IMR-90 (cell line): Measurements from ENCODE around the gene SRP54. TPM values are rescaled to one million over a fixed set of nuclear protein-coding genes. Genes with fewer than 3 reads are reported as not detected.

Experiments
- ATAC-seq: fragments of 200-7000 bp; cut with Tn5 transposase; 2 replicates; pipeline ENCODE4 v1.9.1; 2020; ENCODE audit warnings: low read depth, mild to moderate bottlenecking, moderate library complexity
- BruUV-seq: library from RNA; stranded (reverse); fragments of 400-500 nt; replicated peaks from 2 replicates; lab custom pipeline; 2021; lab: Mats Ljungman, UMichigan
- CTCF ChIA-PET: fragments of 300-600 bp; formaldehyde crosslinking; extraction: SDS; loops from one replicate; lab custom pipeline; 2021; ENCODE audit warnings: antibody characterized with exemption; lab: Yijun Ruan, JAX
- POLR2A ChIA-PET: fragments of 300-600 bp; sonication (Branson Sonifier 250); formaldehyde crosslinking; loops from one replicate; lab custom pipeline; 2022; ENCODE audit warnings: antibody characterized with exemption; ENCODE audit not compliant: unreplicated experiment; lab: Charles Lee
- DNase-seq: peaks from one replicate; pipeline ENCODE4 v3.0.0; 2013
- H2AFZ ChIP-seq: replicated peaks from 2 replicates; pipeline ENCODE3; 2013; ENCODE audit warnings: low read length, mild to moderate bottlenecking; ENCODE audit not compliant: poor library complexity
- H2AK5ac ChIP-seq: 2 replicates; pipeline ENCODE4 v1.6.1; 2013; ENCODE audit warnings: low read depth, low read length, inconsistent platforms
- H2AK9ac ChIP-seq: replicated peaks from 2 replicates; pipeline ENCODE3; 2013; ENCODE audit warnings: mild to moderate bottlenecking, low read depth, low read length, moderate library complexity; ENCODE audit not compliant: poor library complexity
- H2BK120ac ChIP-seq: 2 replicates; pipeline ENCODE4 v1.6.1; 2013; ENCODE audit warnings: low read depth, low read length, inconsistent platforms
- H2BK15ac ChIP-seq: 3 replicates; pipeline ENCODE4 v1.6.1; 2013; ENCODE audit warnings: low read depth, low read length, inconsistent platforms
- H2BK20ac ChIP-seq: 2 replicates; pipeline ENCODE4 v1.6.1; 2013; ENCODE audit warnings: low read depth, mild to moderate bottlenecking, inconsistent platforms, low read length, moderate library complexity
- H2BK5ac ChIP-seq: 2 replicates; pipeline ENCODE4 v1.6.1; 2013; ENCODE audit warnings: mild to moderate bottlenecking, low read depth, low read length, inconsistent platforms; ENCODE audit not compliant: poor library complexity, severe bottlenecking
- H3K14ac ChIP-seq: replicated peaks from 2 replicates; pipeline ENCODE4 v1.6.1; 2013; ENCODE audit warnings: low read depth, low read length, inconsistent platforms
- H3K18ac ChIP-seq: 2 replicates; pipeline ENCODE4 v1.6.1; 2013; ENCODE audit warnings: low read depth, low read length, control low read depth
- H3K23ac ChIP-seq: 2 replicates; pipeline ENCODE4 v1.6.1; 2013; ENCODE audit warnings: low read depth, low read length, inconsistent platforms
- H3K27ac ChIP-seq: 2 replicates; pipeline ENCODE4 v1.5.1; 2013; ENCODE audit warnings: mild to moderate bottlenecking, control low read depth, low read length; ENCODE audit not compliant: insufficient read depth
- H3K27me3 ChIP-seq: 2 replicates; pipeline ENCODE4 v1.6.1; 2013; ENCODE audit warnings: low read length; ENCODE audit not compliant: control insufficient read depth, insufficient read depth
- H3K36me3 ChIP-seq: 2 replicates; pipeline ENCODE4 v1.6.1; 2013; ENCODE audit warnings: low read length, mixed read lengths; ENCODE audit not compliant: control insufficient read depth, insufficient read depth
- H3K4ac ChIP-seq: 2 replicates; pipeline ENCODE4 v1.6.1; 2013; ENCODE audit warnings: low read depth, low read length, inconsistent platforms
- H3K4me1 ChIP-seq: 2 replicates; pipeline ENCODE4 v1.6.1; 2013; ENCODE audit warnings: low read length, mixed read lengths; ENCODE audit not compliant: control insufficient read depth, insufficient read depth
- H3K4me2 ChIP-seq: 2 replicates; pipeline ENCODE4 v1.6.1; 2013; ENCODE audit warnings: low read depth, mild to moderate bottlenecking, control low read depth, low read length, moderate library complexity
- H3K4me3 ChIP-seq: 2 replicates; pipeline ENCODE4 v1.5.1; 2013; ENCODE audit warnings: low read depth, mild to moderate bottlenecking, control low read depth, low read length, moderate library complexity; ENCODE audit not compliant: insufficient read depth
- H3K56ac ChIP-seq: 2 replicates; pipeline ENCODE4 v1.6.1; 2013; ENCODE audit warnings: low read length, inconsistent platforms; ENCODE audit not compliant: insufficient read depth; ENCODE audit errors: extremely low read depth
- H3K79me1 ChIP-seq, 2 experiments: 2 replicates each; pipeline ENCODE4 v1.6.1; 2013; ENCODE audit warnings: low read length in 2 of 2, inconsistent platforms in 1 of 2, low read depth in 1 of 2
- H3K9ac ChIP-seq: 2 replicates; pipeline ENCODE4 v1.6.1; 2013; ENCODE audit warnings: low read depth, low read length, control low read depth
- H3K9me1 ChIP-seq: 2 replicates; pipeline ENCODE4 v1.6.1; 2013; ENCODE audit warnings: low read length, inconsistent platforms; ENCODE audit not compliant: insufficient read depth
- H3K9me3 ChIP-seq: 2 replicates; pipeline ENCODE4 v1.6.1; 2013; ENCODE audit warnings: low read length; ENCODE audit not compliant: control insufficient read depth, insufficient read depth
- H4K20me1 ChIP-seq: 2 replicates; pipeline ENCODE4 v1.6.1; 2013; ENCODE audit warnings: low read length, inconsistent platforms; ENCODE audit not compliant: insufficient read depth
- H4K5ac ChIP-seq: 2 replicates; pipeline ENCODE4 v1.6.1; 2013; ENCODE audit warnings: mild to moderate bottlenecking, low read depth, low read length, control low read depth
- H4K8ac ChIP-seq, 2 experiments: 2 replicates each; pipeline ENCODE4 v1.6.1; 2013; ENCODE audit warnings: low read depth in 2 of 2, low read length in 2 of 2, control low read depth in 1 of 2, inconsistent platforms in 1 of 2
- H4K91ac ChIP-seq: 2 replicates; pipeline ENCODE4 v1.6.1; 2013; ENCODE audit warnings: low read depth, low read length, inconsistent platforms; ENCODE audit not compliant: insufficient read depth
- MAFK ChIP-seq: IDR thresholded peaks from 2 replicates; pipeline ENCODE4 v1.6.1; 2012; ENCODE audit warnings: low read depth, low read length, improper control_type of control experiment
- NFE2L2 ChIP-seq: fragments of 150-350 bp; IDR thresholded peaks from 2 replicates; pipeline ENCODE4 v1.6.1; 2016; ENCODE audit warnings: low read depth, mild to moderate bottlenecking, low read length
- RAD21 ChIP-seq: IDR thresholded peaks from 2 replicates; pipeline ENCODE4 v1.6.1; 2012; ENCODE audit warnings: low read length, improper control_type of control experiment
- SMC3 ChIP-seq: fragments of 150-350 bp; IDR thresholded peaks from 2 replicates; pipeline ENCODE4 v1.6.1; 2016; ENCODE audit warnings: low read depth, mild to moderate bottlenecking, antibody characterized with exemption, low read length, moderate library complexity
- WGBS, 2 experiments: methylation state at CpG; one replicate each; pipeline versions ENCODE4 v1.1.5 to v1.1.7; 2013; ENCODE audit warnings: missing lambda C conversion rate in 2 of 2; ENCODE audit not compliant: insufficient read length in 1 of 2; ENCODE audit errors: extremely low coverage in 2 of 2; 5-methylcytosine and 5-hydroxymethylcytosine counted together
- dilution Hi-C: fragments of 300-500 bp; cut with HindIII; formaldehyde crosslinking; loops from one replicate; pipeline ENCODE4 v1.14.3; 2018; ENCODE audit warnings: low sequenced_read_pairs; ENCODE audit not compliant: unreplicated experiment
- in situ Hi-C: fragments of 300-500 bp; cut with MboI; formaldehyde crosslinking; loops from 3 replicates; pipeline ENCODE4 v1.14.3; 2019; ENCODE audit warnings: low sequenced_read_pairs, inconsistent platforms, mixed read lengths
- intact Hi-C: fragments of 100-400 bp; cut with micrococcal nuclease; formaldehyde crosslinking; loops from 2 replicates; pipeline ENCODE4 v1.10.0; 2022
- polyA plus RNA-seq, 3 experiments: library from polyadenylated mRNA; depleted of rRNA; stranded (reverse); fragments of >200 nt; gene quantifications; 2 replicates each; pipeline ENCODE4 v1.2.3, GENCODE V29; 2012; ENCODE audit warnings: low replicate concordance in 1 of 3
- total RNA-seq: library from RNA; depleted of rRNA; stranded (reverse); fragments of >200 nt; gene quantifications from 2 replicates; pipeline ENCODE4 v1.2.3, GENCODE V29; 2012

Gene SRP54
- total and polyA plus RNA-seq, 2 of the 4 experiments (the other 2 are of a cell fraction): 56.2 to 63.3 TPM

- Histone ChIP-seq H3K36me3 (no peaks in the 10 kb centered on the region), H3K9me3 (no peaks in the 10 kb centered on the region), H2BK120ac (no peak overlapping the region), H2AFZ (no peak overlapping the region), H2AK5ac (no peak overlapping the region), H4K20me1 (no peaks in the 10 kb centered on the region), H3K27me3 (no peaks in the 10 kb centered on the region), H3K27ac (no peak overlapping the region), H3K9ac (no peak overlapping the region), H4K5ac (no peak overlapping the region), H3K4me1 (no peaks in the 10 kb centered on the region), H2AK9ac (no peak overlapping the region), H4K91ac (no peak overlapping the region), H2BK15ac (no peak overlapping the region), H3K4me3 (no peak overlapping the region), H3K4ac (no peak overlapping the region), H3K4me2 (no peak overlapping the region), H2BK20ac (no peak overlapping the region), H4K8ac (no peak overlapping the region), H3K9me1 (no peaks in the 10 kb centered on the region; the same call in 1 of the 2 replicates), H3K79me1 (no peaks in the 10 kb centered on the region), H3K14ac (no peak overlapping the region), H3K56ac (no peak overlapping the region), H3K23ac (no peak overlapping the region), H2BK5ac (no peak overlapping the region), H3K18ac (no peak overlapping the region)
- DNase-seq (no peak), ATAC-seq (no peak)
- in situ Hi-C loops: no loop called here
- no CpG with 5 or more reads among the region's 3 CpGs for WGBS, 2 experiments
- BruUV-seq: no TSS peak
- TF ChIP-seq MAFK (no peak), RAD21 (no peak), SMC3 (no peak), NFE2L2 (no peak)
- intact Hi-C loops: no loop called here
- CTCF ChIA-PET: no interaction called here
- dilution Hi-C loops: no loop called here
- POLR2A ChIA-PET: no interaction called here
Measured at GRCh38 chr14:34937876-34938275, 44.9 kb upstream of the SRP54 start.
